UCSD-AML1 (cell line): ENCODE data around the gene KIF26B.

ENCODE experiments used
- DNase-seq: peaks from one replicate; lab custom pipeline; 2025; ENCODE audit not compliant: unreplicated experiment; lab: John Stamatoyannopoulos, UW

Gene KIF26B

DNA sequence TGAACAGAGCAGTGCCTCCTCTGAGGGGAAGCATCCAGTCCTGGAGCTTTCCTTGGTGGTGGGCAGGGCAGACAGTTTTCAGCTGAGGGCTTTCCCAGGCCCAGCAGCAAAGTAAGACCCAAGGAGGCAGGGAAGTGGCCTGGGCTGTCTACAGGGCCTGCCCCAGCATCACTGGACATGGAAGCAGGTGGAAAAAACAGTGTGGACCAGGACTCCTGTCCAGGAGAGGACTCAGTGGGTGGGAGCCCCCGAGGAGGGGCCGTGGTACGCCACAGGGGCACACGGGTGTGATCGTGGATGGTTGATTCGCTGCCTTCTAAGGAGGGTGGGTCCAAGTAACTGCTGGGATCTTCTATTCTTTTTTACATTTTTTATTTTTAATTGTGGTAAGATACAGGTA lies 387.6 kb downstream of the KIF26B start:
- no peak for DNase-seq

DNA sequence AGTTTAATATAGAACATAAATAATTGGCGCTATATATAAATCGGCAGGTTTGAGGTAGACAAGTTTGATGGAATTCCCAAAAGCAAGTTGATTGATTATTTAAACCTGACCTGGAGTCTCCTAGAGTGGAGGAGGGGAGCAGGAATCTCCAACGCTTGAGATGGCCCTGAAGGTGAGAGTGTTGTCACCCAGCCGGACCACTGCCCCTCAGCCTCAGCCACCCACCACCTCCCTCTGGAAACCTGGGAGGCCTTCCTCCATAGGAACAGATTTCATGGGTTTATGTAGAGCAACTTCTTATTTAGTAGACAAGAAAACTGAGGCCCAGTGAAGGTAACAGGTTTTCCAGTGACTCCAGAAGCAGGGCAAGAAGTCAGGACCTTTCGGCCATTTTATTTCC lies 389.5 kb downstream of the KIF26B start:
- no peak for DNase-seq

DNA sequence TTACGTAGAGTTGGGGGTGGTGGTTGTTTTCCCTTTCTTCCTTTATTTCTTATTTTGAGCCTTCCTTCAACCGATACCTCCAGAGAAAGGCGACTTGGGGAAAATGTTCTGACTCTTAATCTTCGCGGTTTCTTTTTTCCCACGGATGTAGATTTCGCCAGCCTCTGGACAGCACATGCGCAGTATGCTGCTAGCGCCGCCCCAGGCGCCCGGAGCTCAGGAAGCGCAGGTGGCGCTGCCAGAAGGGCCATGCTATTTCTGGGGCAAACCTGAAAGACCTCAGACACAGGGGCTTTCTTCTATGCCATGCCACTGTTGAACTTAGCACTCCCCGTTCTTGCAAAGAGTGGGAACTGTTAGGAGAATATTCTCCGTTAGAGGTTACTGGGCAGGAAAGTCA lies 392.1 kb downstream of the KIF26B start:
- no peak for DNase-seq

DNA sequence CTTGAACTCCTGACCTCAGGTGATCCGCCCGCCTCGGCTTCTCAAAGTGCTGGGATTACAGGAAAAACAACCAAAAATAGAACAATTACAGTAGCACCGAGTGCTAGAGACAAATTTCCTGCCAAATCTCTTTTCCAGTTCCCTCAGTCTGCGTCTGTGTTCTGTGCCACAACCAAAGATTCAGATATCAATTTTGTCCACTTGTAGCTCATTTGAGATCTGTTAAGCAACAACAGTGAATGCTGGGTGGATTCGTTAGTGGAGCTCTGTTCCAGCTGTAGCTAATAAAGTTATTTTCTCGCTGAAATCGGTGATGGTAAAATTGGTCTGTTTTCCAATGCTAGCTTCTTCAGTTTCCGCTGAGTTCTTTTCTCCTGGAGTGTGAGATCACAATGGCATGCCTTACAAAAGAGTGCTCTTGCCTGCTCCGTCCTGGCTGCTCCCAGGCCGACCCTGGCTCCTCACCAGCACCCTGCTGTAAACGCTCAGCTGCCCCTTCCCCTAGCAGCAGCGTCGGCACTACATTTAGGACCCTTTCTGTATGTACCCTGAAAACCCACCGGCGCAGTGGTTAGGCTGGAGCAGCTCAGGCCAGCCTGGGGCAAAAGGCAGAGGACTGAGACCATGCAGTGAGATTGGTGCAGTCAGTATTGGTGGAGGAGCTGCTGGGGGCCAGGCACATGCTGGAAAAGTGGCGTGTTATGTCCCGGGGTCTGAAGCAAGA lies 395.4 kb downstream of the KIF26B start:
- DNase-seq, result no peak

DNA sequence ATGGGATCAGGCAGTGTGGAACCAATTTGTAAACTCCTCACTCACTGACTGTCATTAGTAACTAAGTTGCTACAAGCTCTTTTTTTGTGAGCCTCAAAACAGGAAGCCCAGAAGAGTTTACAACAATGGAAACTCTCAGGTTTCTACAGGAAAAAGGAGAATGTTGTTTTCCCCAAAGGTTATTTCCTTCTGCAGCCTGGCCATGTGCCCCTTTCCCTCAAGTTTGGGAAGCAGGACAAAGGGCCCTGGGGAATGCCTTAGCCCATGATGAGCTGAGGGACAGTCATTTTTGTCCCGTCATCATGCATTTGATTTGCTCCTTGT lies 395.9 kb downstream of the KIF26B start:
- DNase-seq, result no peak

DNA sequence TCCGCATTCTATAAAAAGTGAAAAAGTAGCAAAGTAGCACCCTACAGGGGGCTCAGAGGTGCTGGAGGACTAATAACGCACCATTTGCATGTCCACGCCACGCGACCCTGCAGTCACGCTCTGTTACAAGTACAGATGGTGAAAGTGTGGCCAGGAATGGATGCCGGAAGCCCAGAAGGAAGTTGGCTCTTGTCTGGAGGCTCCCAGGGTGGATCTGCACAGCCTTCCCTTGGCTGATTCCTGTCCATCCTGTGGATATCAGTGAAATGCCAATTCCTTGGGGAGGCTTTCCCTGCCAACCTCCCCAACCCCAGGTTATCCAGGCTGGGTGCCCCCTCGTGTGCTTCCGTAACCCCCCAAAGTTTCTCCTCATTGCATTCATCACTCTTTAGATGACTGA lies 396.8 kb downstream of the KIF26B start:
- DNase-seq, result no peak

DNA sequence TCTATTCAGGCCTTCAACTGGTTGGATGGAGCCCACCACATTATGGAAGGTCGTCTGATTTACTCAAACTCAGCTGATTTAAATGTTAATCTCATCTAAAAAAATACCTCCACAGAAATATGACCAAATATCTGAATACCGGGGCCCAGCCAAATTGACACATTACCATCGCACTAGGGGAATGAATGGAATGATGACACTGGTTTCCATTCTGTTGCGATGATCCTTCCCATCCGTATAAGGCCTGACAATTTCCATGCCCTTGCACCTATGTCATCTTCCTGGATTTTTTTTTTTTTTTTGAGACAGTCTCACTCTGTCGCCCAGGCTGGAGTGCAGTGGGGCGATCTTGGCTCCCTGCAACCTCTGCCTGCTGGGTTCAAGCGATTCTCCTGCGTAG lies 397.5 kb downstream of the KIF26B start:
- DNase-seq, result no peak

DNA sequence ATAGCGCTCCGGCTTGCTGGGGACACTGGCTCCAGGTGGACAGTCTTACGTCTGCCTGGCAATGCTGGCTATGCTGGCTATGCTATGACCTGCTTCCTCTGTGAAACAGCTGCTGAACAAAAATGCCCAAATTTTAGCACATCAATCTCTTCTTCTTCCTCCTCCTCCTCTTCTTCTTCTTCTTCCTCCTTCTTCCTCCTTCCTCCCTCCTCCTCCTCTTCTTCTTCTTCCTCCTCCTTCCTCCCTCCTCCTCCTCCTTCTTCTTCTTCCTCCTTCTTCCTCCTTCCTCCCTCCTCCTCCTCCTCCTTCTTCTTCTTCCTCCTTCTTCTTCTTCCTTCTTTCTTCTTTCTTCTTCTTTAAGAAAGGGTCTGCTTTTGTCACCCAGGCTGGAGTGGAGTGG lies 401.3 kb downstream of the KIF26B start:
- no peak for DNase-seq

DNA sequence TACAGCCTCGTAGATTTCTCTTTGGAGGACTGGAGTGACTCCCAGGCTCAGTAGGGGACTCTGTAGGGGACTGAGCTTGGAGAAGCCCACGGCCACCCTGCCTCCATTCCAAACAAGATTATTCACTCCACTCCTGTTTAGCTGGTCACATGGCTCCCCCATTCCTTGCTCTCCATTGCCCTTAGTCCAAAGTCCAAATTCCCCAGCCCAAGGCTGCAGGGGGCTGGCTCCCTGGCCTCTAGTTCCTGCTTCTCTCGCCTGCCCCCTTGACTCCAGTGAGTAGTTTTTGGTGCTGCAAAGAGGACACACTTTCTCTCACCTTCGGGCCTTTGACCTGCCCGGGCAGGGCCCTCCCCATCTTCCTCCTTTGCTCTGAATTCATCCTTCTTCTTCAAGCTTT lies 403.3 kb downstream of the KIF26B start:
- no peak for DNase-seq

DNA sequence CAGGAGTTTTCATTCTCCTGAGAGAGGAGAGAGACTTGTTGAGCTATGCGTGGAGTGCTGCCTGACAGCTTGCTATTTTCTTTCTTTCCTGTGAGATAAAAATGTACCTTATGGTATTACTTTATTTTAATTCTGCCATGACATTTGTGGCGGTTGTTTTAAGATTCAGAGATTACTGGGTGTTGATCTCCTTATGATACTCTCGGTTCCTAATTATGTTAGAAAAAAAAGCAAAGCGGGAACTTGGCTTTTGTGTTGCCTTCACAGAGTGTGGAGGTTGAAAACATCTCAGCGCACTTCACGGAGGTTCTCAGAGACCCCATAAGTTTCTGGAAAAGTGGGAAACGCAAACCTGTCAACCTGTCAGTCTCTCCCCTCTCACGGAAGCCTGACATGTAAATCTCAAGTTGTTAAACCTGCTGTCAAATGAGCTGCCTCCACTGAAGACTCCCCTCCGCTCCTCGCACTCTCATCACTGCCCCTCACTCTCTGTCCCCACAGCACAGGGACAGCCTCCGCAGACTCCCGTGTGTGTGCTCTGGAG lies 405.6 kb downstream of the KIF26B start:
- no peak for DNase-seq

DNA sequence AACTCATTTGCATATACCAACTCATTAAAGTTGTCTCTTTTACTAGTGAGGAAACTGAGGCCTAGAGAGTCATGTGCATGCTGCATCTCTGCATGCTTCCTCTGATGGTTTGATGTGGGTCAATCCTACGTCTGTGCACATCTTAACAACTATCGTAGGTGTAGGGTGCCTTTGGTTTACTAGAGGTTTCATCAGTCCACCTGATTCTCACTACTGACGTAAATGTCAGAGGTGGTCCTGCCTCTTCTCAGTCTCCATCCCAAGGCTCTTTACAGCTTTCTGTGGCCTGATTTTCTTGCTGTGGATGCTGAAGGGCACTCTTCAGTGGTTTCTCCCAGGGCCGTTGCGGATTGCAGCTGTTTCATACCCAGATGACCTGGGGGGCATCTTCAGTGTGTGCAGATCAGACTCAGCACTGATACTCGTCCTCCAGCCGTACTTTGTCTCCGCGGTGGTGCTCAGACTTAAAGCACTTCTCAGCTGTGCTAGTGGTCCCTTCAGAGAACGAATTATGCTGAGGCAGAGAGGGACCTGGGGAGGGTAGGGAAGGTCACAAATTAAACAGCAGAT lies 407.0 kb downstream of the KIF26B start:
- DNase-seq, result no peak

DNA sequence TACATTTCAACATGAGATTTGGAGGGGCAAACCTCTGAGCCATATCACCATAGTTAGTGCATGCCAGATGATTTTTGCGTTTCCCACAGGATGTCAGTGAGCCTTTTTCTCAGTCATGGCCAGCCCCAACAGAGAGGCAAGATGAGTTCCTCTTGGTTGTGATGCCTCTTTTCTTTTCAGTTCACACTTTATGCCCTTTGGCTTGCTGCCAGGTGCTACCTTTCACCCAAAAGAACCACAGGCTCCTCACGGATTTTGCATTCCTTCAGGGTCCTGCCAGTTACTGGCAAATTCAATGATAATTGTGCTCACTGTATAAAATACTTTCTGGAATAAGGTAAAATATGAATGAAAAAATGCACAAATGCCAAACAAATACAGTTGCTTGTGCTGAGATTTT lies 411.3 kb downstream of the KIF26B start:
- no peak for DNase-seq

DNA sequence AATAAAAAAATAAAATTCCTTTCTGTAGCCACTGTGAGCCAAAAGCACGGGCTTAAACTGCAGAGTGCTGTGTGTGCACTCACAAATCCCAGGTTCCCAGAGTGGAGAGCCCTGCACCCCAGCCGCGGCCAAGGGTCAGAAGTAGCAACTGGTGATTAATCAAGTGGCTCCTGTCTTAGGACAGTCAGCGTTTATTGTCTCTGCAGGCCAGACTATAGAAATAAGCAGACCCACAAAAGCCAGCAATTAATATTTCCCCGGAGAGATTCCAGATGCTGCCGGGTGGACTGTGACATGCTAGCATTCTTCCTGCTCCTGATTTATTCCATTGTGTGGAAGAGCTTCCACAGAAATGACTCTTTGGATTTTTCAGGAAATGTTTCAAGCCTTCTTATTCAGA lies 412.2 kb downstream of the KIF26B start:
- DNase-seq, result no peak

DNA sequence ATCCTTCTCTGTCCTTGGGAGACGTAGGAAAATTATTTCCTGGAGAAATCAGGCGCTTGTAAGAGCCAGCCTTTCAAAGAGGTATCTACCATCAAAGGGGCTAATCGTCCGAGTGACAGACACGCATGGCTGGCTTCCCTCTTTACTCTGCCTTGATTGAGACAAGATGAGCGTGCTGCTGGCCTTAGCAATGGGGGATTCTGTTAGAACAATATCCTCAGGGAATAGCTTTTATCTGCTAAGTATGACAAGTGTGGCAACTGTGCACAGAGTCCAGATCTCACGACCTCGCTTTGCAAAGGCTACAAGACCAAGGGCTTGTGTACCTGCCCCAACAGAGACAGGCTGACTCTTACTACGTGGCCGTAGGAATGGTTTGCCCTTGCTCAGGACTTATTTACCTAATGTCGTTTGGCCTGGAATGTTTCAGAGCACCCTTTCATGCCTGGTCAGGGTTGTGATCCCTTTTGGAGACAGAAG lies 417.1 kb downstream of the KIF26B start:
- DNase-seq, result no peak

DNA sequence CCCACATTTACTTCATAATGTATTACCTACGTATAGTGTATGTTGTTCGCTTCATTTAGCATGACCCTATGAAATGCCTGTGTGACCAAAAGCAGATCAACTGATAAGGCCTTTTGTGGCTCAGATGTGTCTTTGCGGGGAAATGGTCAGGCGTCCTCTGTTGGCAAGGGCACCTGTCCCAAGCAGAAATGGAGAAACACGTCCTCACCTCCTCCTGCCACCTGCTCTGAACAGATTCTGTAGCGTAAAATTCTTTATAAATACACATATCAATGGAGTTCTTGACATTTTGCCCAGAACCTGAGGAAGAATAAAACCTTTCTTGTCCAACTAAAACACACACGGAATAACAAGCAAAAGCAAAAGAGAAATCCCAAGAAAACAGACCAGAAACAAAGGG lies 417.9 kb downstream of the KIF26B start:
- DNase-seq, result no peak

DNA sequence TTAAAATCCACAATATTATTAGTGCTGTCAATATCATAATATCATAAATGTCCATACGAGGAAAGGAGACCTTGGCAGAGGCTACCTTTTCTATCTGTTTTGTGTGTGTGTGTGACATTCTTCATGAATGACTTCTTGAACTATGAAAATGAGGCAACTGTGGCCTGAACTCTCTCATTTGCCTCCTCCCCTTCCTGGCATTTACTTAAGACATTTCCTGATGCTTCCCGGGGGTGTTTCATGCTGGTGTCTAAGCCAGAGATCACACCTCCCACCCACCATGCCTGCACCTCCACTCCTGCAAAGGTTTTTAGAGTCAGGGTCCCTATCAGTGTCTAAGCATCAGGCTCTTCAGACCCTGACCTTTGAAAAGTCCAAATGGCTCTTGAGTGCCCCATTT lies 420.9 kb downstream of the KIF26B start:
- DNase-seq, result no peak

DNA sequence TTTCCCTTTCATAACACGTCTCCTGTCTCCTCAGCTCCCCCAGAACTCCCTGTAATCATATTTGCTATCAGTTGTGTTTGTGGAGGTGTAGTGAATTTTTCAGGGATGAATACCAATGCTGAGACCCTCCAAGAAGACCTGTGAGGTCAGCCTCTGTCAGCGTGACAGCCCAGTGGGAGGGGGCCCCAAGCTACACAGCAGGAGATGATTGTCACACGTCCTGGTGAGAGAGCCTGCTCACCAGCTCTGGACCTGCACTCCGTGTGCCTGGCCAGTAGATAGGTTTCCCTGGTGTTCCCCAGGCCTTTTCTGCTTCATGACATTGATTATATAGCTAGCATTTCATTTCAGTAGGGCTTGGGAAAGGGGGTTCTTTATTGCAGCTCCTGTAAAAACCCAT lies 421.5 kb downstream of the KIF26B start:
- no peak for DNase-seq

DNA sequence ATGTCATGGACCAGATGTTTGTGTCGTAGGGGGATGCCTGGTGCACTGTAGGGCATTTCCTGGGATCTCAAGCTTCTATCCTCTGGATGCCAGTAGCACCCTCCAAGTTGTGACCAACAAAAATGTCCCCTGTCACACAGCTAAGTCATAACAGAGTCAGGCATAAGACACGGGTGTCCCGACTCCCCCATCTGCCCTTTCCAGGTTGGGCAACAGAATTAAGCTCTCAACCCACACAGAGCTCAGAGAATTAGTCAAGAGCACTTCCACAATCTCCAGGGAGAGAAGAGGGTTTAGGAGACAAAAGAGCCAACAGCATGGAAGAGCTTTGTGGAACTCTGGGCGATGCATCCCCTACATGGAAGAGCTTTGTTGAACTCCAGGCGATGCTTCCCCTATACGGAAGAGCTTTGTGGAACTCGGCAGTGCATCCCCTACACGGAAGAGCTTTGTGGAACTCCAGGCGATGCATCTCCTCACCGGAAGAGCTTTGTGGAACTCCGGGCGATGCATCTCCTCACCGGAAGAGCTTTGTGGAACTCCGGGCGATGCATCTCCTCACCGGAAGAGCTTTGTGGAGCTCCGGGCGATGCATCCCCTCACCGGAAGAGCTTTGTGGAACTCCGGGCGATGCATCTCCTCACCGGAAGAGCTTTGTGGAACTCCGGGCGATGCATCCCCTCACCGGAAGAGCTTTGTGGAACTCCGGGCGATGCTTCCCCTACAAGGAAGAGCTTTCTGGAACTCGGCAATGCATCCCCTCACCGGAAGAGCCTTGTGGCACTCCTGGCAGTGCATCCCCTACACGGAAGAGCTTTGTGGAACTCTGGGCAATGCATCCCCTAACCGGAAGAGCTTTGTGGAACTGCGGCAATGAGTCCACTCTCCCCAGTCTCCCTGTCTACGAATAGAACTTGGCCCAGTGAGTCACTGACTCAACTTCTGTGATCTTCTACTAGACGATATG lies 422.7 kb downstream of the KIF26B start:
- no peak for DNase-seq

DNA sequence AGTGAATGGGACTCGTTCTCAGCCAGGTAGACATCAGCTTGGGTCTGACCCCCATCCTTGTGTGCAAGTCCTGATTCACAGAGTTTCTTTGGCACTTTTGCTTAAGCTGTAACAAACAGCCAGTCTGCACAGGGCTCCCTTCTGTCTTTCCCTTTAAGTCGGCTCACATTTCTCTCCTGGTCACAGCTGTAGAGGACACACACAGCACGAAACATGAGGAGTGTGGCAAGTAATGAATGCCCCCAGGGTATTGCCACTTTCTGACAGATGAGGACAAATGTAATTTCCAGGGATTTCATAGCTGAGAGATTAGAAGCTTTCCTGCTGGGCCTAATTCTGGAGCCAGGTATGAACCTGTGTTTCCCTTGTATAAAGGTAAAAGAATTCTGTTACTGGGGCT lies 423.5 kb downstream of the KIF26B start:
- no peak for DNase-seq

DNA sequence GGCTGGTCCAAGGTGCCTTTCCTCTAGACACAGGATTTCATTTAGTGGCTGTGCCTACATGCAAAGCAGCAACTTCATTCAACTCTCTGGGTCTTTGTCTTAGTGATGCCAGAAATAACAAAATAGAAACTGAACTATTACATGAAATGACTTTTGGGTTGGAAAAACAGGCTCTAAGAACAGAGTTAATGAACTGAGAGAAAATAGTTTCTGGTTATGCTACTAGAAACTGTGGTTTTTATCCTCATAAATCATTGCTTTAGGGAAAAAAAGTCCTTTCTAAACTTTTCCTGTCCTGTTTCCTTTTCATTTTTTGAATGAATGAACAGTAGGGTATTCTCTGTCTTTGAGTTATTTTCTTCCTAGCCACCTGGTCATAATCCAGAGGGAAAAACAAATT lies 424.0 kb downstream of the KIF26B start:
- no peak for DNase-seq

DNA sequence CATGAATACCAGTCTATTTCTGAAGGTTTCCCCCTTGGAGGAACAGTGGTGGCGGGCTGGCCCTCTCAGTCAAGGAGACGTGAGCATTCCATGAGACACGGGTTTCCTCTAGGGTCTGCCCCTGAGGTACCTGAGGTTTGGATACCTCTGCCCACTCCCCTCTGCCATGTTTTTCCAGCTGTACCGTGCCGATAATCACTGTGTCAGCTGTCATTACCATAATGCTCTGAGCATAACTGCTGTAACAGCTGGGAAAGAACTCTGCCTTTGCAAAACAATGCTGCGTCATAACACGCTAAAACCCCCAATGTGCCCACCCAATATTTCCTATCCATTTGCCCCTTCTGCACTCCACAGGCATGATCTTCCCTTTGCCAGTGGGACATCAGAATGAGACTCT lies 425.1 kb downstream of the KIF26B start:
- no peak for DNase-seq

DNA sequence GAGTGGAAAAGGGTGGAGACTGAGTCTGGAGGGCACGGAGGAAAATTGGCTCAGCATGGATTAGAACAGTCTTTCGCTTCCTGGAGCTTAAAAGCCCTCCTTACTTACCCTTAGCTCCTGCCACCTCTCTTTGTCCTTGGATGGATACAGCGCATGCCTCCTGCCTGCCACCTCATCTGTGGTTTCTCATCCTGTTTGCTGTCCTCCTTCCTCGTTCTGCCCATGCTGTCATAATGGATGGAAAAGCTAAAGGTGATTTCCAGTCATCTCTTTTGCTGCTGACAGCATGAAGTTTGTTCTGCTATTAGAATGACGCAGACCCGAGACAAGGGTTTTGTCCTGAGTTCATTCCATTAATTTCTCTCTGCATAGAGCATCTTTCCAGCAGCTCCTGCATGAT lies 425.9 kb downstream of the KIF26B start:
- DNase-seq, result no peak
